NCI-H187 (cell line): Measurements from ENCODE around the gene TOX4.
"Not testable (repeated sequence)": the region's sequence is repeated elsewhere in the genome, so short reads cannot be mapped to it uniquely, and the experiment has no call there.

ENCODE experiments used
- DNase-seq, 2 experiments: peaks; one replicate each; lab custom pipeline; 2025; lab: John Stamatoyannopoulos, UW

The TOX4 gene

GRCh38 chr14:21535545-21536417 is 58.8 kb downstream of the TOX4 start:
- no peak for DNase-seq

- DNase-seq, result no peak
Observed at GRCh38 chr14:21536418-21537089, 59.6 kb downstream of the TOX4 start.

DNA sequence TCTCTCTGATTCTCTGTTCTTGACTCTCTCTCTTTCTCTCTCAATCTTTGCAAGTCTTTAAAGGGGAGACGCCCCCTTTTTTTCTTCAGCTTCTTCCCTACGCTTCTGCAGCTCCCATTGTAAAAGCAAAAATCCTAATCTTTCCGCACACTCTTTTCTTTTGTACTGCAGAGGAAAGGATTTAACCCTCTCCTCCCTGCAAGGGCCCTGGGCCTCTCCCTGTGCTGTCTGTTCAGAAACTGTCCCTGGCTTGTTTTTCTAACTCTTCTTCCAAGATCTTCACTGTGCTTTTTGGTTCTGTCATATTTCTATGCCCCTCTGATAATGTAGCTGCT is 60.1 kb downstream of the TOX4 start:
- no peak for DNase-seq

GRCh38 chr14:21539189-21539940 is 62.4 kb downstream of the TOX4 start:
- DNase-seq, result no peak

DNA sequence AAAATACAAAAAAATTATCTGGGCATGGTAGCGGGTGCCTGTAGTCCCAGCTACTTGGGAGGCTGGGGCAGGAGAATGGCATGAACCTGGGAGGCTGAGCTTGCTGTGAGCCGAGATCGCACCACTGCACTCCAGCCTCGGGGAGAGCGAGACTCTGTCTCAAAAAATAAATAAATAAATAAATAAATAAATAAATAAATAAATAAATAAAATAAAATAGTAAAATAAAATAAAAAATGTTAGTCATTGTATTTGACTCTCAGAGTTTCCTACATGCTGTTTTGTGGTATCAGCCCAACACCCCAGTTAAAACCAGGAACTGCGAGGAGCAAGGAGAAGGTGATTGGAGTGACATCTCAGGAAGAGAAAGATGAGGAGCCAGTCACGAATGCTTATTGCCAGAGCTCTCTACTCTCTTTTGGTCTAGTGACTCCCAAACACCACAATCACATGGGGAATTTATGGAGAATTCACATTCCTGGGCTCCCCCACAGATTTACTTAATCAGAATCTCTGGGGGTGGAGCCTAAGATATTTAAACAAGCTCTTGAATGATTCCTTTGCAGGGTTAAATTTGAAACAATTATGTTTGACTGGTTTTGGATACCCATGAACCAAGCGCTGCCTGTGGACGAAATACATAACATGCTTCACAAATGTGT is 64.5 kb downstream of the TOX4 start:
- DNase-seq, result no peak

- DNase-seq, result peak; percentile 22 to 32
Observed at GRCh38 chr14:21543521-21543960, 66.5 kb downstream of the TOX4 start.

- DNase-seq, result no peak
Observed at GRCh38 chr14:21543963-21544362, 67.0 kb downstream of the TOX4 start.

GRCh38 chr14:21544588-21544987 is 67.6 kb downstream of the TOX4 start:
- not testable (repeated sequence) for DNase-seq
